Panc1 (cell line): ENCODE data around the gene MPC1. TPM values are rescaled to one million over a fixed set of nuclear protein-coding genes. Genes with fewer than 3 reads are reported as not detected.

Source experiments
- ATAC-seq: fragments of 200-7000 bp; cut with Tn5 transposase; 2 replicates; pipeline ENCODE4 v1.9.1; 2020; ENCODE audit warnings: mild to moderate bottlenecking, moderate library complexity
- BruUV-seq: library from RNA; stranded (reverse); fragments of 400-500 nt; replicated peaks from 2 replicates; lab custom pipeline; 2021; lab: Mats Ljungman, UMichigan
- CTCF ChIA-PET: fragments of 300-600 bp; sonication (Branson Sonifier 250); formaldehyde crosslinking; loops from one replicate; lab custom pipeline; 2022; ENCODE audit warnings: antibody characterized with exemption; lab: Charles Lee
- POLR2A ChIA-PET: fragments of 300-600 bp; sonication (Branson Sonifier 250); formaldehyde crosslinking; loops from one replicate; lab custom pipeline; 2022; ENCODE audit warnings: antibody characterized with exemption; lab: Charles Lee
- DNase-seq: peaks from one replicate; pipeline ENCODE4 v3.0.0-alpha.2; 2010; ENCODE audit warnings: low read depth, low spot score
- H3K27ac ChIP-seq: 2 replicates; pipeline ENCODE4 v1.5.1; 2011; ENCODE audit warnings: mild to moderate bottlenecking, low read length, inconsistent platforms
- H3K27me3 ChIP-seq: fragments of 200-500 bp; sonication (Bioruptor generic); 2 replicates; pipeline ENCODE4 v1.6.0; 2014; ENCODE audit warnings: low read length, inconsistent platforms; ENCODE audit not compliant: control insufficient read depth, insufficient read depth
- H3K36me3 ChIP-seq: fragments of 200-500 bp; sonication (Bioruptor generic); 2 replicates; pipeline ENCODE4 v1.5.1; 2014; ENCODE audit warnings: inconsistent platforms, mild to moderate bottlenecking, low read length, moderate library complexity; ENCODE audit not compliant: control insufficient read depth, insufficient read depth
- H3K4me1 ChIP-seq: 2 replicates; pipeline ENCODE4 v1.5.1; 2011; ENCODE audit warnings: inconsistent platforms, mild to moderate bottlenecking, low read length, moderate library complexity; ENCODE audit not compliant: control insufficient read depth, insufficient read depth
- H3K4me3 ChIP-seq, 2 experiments: 2 replicates each; pipeline ENCODE4 v1.5.1; 2011 to 2012; ENCODE audit warnings: low read depth in 2 of 2, low read length in 2 of 2, mild to moderate bottlenecking in 2 of 2, inconsistent platforms in 1 of 2, moderate library complexity in 1 of 2
- H3K9me3 ChIP-seq: fragments of 200-500 bp; sonication (Bioruptor generic); 2 replicates; pipeline ENCODE4 v1.5.1; 2014; ENCODE audit warnings: low read depth, mild to moderate bottlenecking, inconsistent platforms, low read length, moderate library complexity; ENCODE audit not compliant: control insufficient read depth, insufficient read depth
- POLR2AphosphoS5 ChIP-seq: IDR thresholded peaks from 2 replicates; pipeline ENCODE4 v1.6.1; 2012; ENCODE audit warnings: mild to moderate bottlenecking, low read depth, low read length, moderate library complexity
- REST ChIP-seq, 2 experiments: IDR thresholded peaks; 2 replicates each; pipeline ENCODE4 v1.6.1; 2011 to 2012; ENCODE audit warnings: low read depth in 2 of 2, control low read depth in 1 of 2, low read length in 1 of 2, mild to moderate bottlenecking in 1 of 2, moderate library complexity in 1 of 2; ENCODE audit not compliant: insufficient read depth in 1 of 2
- SIN3A ChIP-seq: IDR thresholded peaks from 2 replicates; pipeline ENCODE4 v1.6.1; 2012; ENCODE audit warnings: low read depth, mild to moderate bottlenecking, low read length, moderate library complexity, borderline replicate concordance; ENCODE audit not compliant: insufficient read depth
- TCF7L2 ChIP-seq: IDR thresholded peaks from 2 replicates; pipeline ENCODE4 v1.6.1; 2011; ENCODE audit warnings: mild to moderate bottlenecking, low read depth, low read length, inconsistent platforms
- in situ Hi-C: cut with HindIII; loops from 2 replicates; pipeline ENCODE4 v1.10.0; 2016; ENCODE audit warnings: low sequenced_read_pairs, low pct_unique_long_range_greater_than_20kb
- intact Hi-C: fragments of 100-400 bp; cut with micrococcal nuclease; formaldehyde crosslinking; loops from one replicate; pipeline ENCODE4 v1.10.0; 2022; ENCODE audit not compliant: unreplicated experiment
- total RNA-seq: library from RNA; stranded (reverse); gene quantifications from one replicate; pipeline ENCODE4 v1.2.1, GENCODE V29; 2021; ENCODE audit not compliant: unreplicated experiment
- TF ChIP-seq, protein P1 (sequence below): fragments of 450-650 bp; IDR thresholded peaks from 2 replicates; pipeline ENCODE4 v1.5.1; 2017; ENCODE audit warnings: mild to moderate bottlenecking

Gene MPC1
- total RNA-seq, 1 experiment from 2014 or later: 7.0 TPM

DNA sequence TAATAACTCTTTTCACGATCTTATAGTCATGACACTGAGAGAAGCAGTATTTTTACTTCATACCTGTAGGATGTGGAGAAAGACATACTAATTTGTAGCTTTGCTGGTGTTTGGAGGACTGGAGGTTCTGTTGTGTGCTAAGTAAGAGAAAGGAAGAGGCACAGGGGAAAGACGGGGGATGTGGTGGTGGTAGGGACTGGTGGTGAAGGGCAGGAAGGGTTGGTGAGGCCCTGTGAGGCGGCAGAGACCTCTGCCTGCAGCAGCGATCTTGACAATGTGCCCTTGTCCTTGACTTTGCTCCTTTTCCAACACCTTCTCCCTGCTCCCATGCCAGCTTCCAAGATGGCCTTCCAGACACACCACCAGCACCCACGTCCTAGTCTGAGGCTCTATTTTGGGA, 32.6 kb upstream of the MPC1 start:
- Histone ChIP-seq H3K4me1 (no peaks in the 10 kb centered on the region), H3K9me3 (no peaks in the 10 kb centered on the region), H3K27ac (no peak overlapping the region), H3K4me3 (no peak overlapping the region), H3K27me3 (no peaks in the 10 kb centered on the region), H3K36me3 (no peaks in the 10 kb centered on the region)
- ChIA-PET POLR2A (no interaction called here), CTCF (no interaction called here)
- ATAC-seq (no peak), DNase-seq (no peak)
- TF ChIP-seq POLR2AphosphoS5 (no peak), REST (IDR thresholded peaks at IDR 0.05; ENCODE audit: insufficient read depth in 1 of 2, low read depth in 2 of 2, low read length in 1 of 2) (no peak), TCF7L2 (no peak), SIN3A (no peak)
- TF ChIP-seq, protein P1, sequence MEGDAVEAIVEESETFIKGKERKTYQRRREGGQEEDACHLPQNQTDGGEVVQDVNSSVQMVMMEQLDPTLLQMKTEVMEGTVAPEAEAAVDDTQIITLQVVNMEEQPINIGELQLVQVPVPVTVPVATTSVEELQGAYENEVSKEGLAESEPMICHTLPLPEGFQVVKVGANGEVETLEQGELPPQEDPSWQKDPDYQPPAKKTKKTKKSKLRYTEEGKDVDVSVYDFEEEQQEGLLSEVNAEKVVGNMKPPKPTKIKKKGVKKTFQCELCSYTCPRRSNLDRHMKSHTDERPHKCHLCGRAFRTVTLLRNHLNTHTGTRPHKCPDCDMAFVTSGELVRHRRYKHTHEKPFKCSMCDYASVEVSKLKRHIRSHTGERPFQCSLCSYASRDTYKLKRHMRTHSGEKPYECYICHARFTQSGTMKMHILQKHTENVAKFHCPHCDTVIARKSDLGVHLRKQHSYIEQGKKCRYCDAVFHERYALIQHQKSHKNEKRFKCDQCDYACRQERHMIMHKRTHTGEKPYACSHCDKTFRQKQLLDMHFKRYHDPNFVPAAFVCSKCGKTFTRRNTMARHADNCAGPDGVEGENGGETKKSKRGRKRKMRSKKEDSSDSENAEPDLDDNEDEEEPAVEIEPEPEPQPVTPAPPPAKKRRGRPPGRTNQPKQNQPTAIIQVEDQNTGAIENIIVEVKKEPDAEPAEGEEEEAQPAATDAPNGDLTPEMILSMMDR: no peak
- in situ Hi-C loops: no loop called here
- BruUV-seq: no TSS peak
- intact Hi-C loops: no loop called here

GRCh38 chr6:166413491-166413951, 30.8 kb upstream of the MPC1 start:
- CTCF ChIA-PET: no interaction called here

GRCh38 chr6:166412911-166413384, 30.2 kb upstream of the MPC1 start:
- H3K27me3 ChIP-seq: no peaks in the 10 kb centered on the region
- in situ Hi-C loops (no loop called here), intact Hi-C loops (no loop called here)
- DNase-seq (no peak), ATAC-seq (no peak)
- no peaks in the 10 kb centered on the region for H3K4me1 ChIP-seq
- TF ChIP-seq REST (IDR thresholded peaks at IDR 0.05; ENCODE audit: insufficient read depth in 1 of 2, low read depth in 2 of 2, low read length in 1 of 2) (no peak), POLR2AphosphoS5 (no peak), TCF7L2 (no peak), SIN3A (no peak)
- TF ChIP-seq, protein P1: no peak
- BruUV-seq: no TSS peak
- H3K4me3 ChIP-seq: no peak overlapping the region
- no peaks in the 10 kb centered on the region for H3K9me3 ChIP-seq
- CTCF ChIA-PET: no interaction called here
- H3K36me3 ChIP-seq: no peaks in the 10 kb centered on the region
- no peak overlapping the region for H3K27ac ChIP-seq
- POLR2A ChIA-PET: no interaction called here

More at GRCh38 chr6:166413491-166413951, 30.8 kb upstream of the MPC1 start:
- Histone ChIP-seq H3K27ac (no peak overlapping the region), H3K27me3 (no peaks in the 10 kb centered on the region), H3K36me3 (no peaks in the 10 kb centered on the region), H3K9me3 (no peaks in the 10 kb centered on the region), H3K4me1 (no peaks in the 10 kb centered on the region), H3K4me3 (no peak overlapping the region)
- no TSS peak for BruUV-seq
- intact Hi-C loops: no loop called here
- POLR2A ChIA-PET: interaction anchor here (0.6 kb wide), 1 partner anchor 143 kb away, joined by 3 read pairs; no protein-coding TSS in a partner anchor
- ATAC-seq: no peak
- in situ Hi-C loops: no loop called here
- no peak for TF ChIP-seq SIN3A
- no peak for DNase-seq
